Measurements from ENCODE around the gene HMGN3.

The HMGN3 gene

GRCh38 chr6:79225717-79226599 lies 8.5 kb downstream of the HMGN3 start:
- TF ChIP-seq CTCF (IDR thresholded peaks at IDR 0.05): no peak
- H3K4me3 ChIP-seq: no peak overlapping the region
- H3K27ac ChIP-seq: no peak overlapping the region
- DNase-seq (ENCODE audit: low spot score): no peak

GRCh38 chr6:79223611-79224404 lies 10.7 kb downstream of the HMGN3 start:
- H3K4me3 ChIP-seq: no peak overlapping the region
- TF ChIP-seq CTCF (IDR thresholded peaks at IDR 0.05): no peak
- no peak overlapping the region for H3K27ac ChIP-seq
- DNase-seq (ENCODE audit: low spot score): no peak

- TF ChIP-seq CTCF (IDR thresholded peaks at IDR 0.05): no peak
- Histone ChIP-seq H3K27ac (no peak overlapping the region), H3K4me3 (no peak overlapping the region)
- no peak for DNase-seq (ENCODE audit: low spot score)
Observed at GRCh38 chr6:79215213-79215824, 19.2 kb downstream of the HMGN3 start.

GRCh38 chr6:79212859-79213258 lies 21.6 kb downstream of the HMGN3 start:
- H3K27ac ChIP-seq: no peak overlapping the region
- H3K4me3 ChIP-seq: no peak overlapping the region
- TF ChIP-seq CTCF (IDR thresholded peaks at IDR 0.05): no peak
- DNase-seq (ENCODE audit: low spot score): no peak

- DNase-seq (ENCODE audit: low spot score): no peak
- no peak overlapping the region for H3K27ac ChIP-seq
- no peak overlapping the region for H3K4me3 ChIP-seq
- no peak for TF ChIP-seq CTCF (IDR thresholded peaks at IDR 0.05)
Observed at GRCh38 chr6:79208816-79209215, 25.7 kb downstream of the HMGN3 start.

GRCh38 chr6:79203753-79204253 lies 30.7 kb downstream of the HMGN3 start:
- no peak overlapping the region for H3K4me3 ChIP-seq
- no peak overlapping the region for H3K27ac ChIP-seq
- no peak for DNase-seq (ENCODE audit: low spot score)
- TF ChIP-seq CTCF (IDR thresholded peaks at IDR 0.05): no peak
